ENCODE data around the gene DIDO1. TPM values are rescaled to one million over a fixed set of nuclear protein-coding genes. Genes with fewer than 3 reads are reported as not detected.
"Not testable (repeated sequence)": the region's sequence is repeated elsewhere in the genome, so short reads cannot be mapped to it uniquely, and the experiment has no call there.

DIDO1 gene
- total RNA-seq, 1 experiment from 2014 or later = 120 TPM

- Mint-ChIP-seq H3K9me3 (ENCODE audit: unreplicated experiment) (no peaks in the 10 kb centered on the region), H3K4me3 (ENCODE audit: unreplicated experiment) (peak overlapping the region; percentile 72), H3K4me1 (ENCODE audit: low read depth, unreplicated experiment) (peaks cover 21% of the 10 kb centered on the region), H3K27ac (ENCODE audit: unreplicated experiment) (peak overlapping the region; percentile 38), H3K36me3 (ENCODE audit: insufficient read depth, unreplicated experiment) (peaks cover 39% of the 10 kb centered on the region), H3K27me3 (ENCODE audit: insufficient read depth, unreplicated experiment) (no peaks in the 10 kb centered on the region)
- CTCF ChIA-PET = interaction anchor here (0.6 to 1.2 kb wide), 2 partner anchors 134 to 1122 kb away, joined by 3 to 4 read pairs; no protein-coding TSS in a partner anchor
- intact Hi-C loops (cut with micrococcal nuclease; ENCODE audit: unreplicated experiment) = no loop called here
- no peak for TF ChIP-seq CTCF (IDR thresholded peaks at IDR 0.05; ENCODE audit: insufficient read depth in 1 of 2, low read depth in 1 of 2, low read length in 1 of 2, severe bottlenecking in 1 of 2, unreplicated experiment in 1 of 2)
- no peak for DNase-seq
- Histone ChIP-seq H3K9me3 (peaks cover 4% of the 10 kb centered on the region), H3K36me3 (ENCODE audit: control insufficient read depth, insufficient read depth, low read length) (no peaks in the 10 kb centered on the region), H3K4me3 (ENCODE audit: low read depth, low read length) (no peak overlapping the region), H3K27me3 (replicated peaks; ENCODE audit: control insufficient read depth, insufficient read depth, low read length) (no peaks in the 10 kb centered on the region), H3K4me1 (peaks cover 9% of the 10 kb centered on the region)
- BruUV-seq (replicated peaks) = no TSS peak
- POLR2A ChIA-PET = no interaction called here
Observed at GRCh38 chr20:62874964-62875344, 51.4 kb downstream of the DIDO1 start.

- peak; percentile 82 to 92 for TF ChIP-seq CTCF (IDR thresholded peaks at IDR 0.05; ENCODE audit: insufficient read depth in 1 of 2, low read depth in 1 of 2, low read length in 1 of 2, severe bottlenecking in 1 of 2, unreplicated experiment in 1 of 2)
- H3K36me3 Mint-ChIP-seq (ENCODE audit: insufficient read depth, unreplicated experiment) = peaks cover 32% of the 10 kb centered on the region
- H3K27me3 Mint-ChIP-seq (ENCODE audit: insufficient read depth, unreplicated experiment); H3K36me3 ChIP-seq (ENCODE audit: control insufficient read depth, insufficient read depth, low read length); H3K4me1 ChIP-seq; POLR2A ChIA-PET; H3K9me3 ChIP-seq; H3K27me3 ChIP-seq (replicated peaks; ENCODE audit: control insufficient read depth, insufficient read depth, low read length); H3K9me3 Mint-ChIP-seq (ENCODE audit: unreplicated experiment): not testable (repeated sequence)
- peak overlapping the region; percentile 38 for H3K27ac Mint-ChIP-seq (ENCODE audit: unreplicated experiment)
- CTCF ChIA-PET = interaction anchor here (0.6 to 1.9 kb wide), 2 partner anchors 12 to 135 kb away, joined by 7 to 9 read pairs; partner anchors contain the start of gene TCFL5
- peak; percentile 91 to 93 for DNase-seq
- H3K4me1 Mint-ChIP-seq (ENCODE audit: low read depth, unreplicated experiment) = peaks cover 21% of the 10 kb centered on the region
- peak overlapping the region; percentile 15; the same call in 1 of the 2 replicates for H3K4me3 ChIP-seq (ENCODE audit: low read depth, low read length)
- intact Hi-C loops (cut with micrococcal nuclease; ENCODE audit: unreplicated experiment) = loop anchor here (2.0 kb wide), 1 partner anchor 135 kb away; no protein-coding TSS in a partner anchor
- H3K4me3 Mint-ChIP-seq (ENCODE audit: unreplicated experiment) = peak overlapping the region; percentile 72
- BruUV-seq (replicated peaks) = TSS peak; percentile 60
Observed at GRCh38 chr20:62873681-62874031, 52.6 kb downstream of the DIDO1 start.

GRCh38 chr20:62873280-62873679 lies 53.0 kb downstream of the DIDO1 start:
- Histone ChIP-seq H3K9me3 (peaks cover 10% of the 10 kb centered on the region), H3K4me3 (ENCODE audit: low read depth, low read length) (no peak overlapping the region), H3K4me1 (peaks cover 9% of the 10 kb centered on the region), H3K27me3 (replicated peaks; ENCODE audit: control insufficient read depth, insufficient read depth, low read length) (no peaks in the 10 kb centered on the region), H3K36me3 (ENCODE audit: control insufficient read depth, insufficient read depth, low read length) (no peaks in the 10 kb centered on the region)
- no peak for DNase-seq
- Mint-ChIP-seq H3K27me3 (ENCODE audit: insufficient read depth, unreplicated experiment) (no peaks in the 10 kb centered on the region), H3K4me3 (ENCODE audit: unreplicated experiment) (peak overlapping the region; percentile 72), H3K27ac (ENCODE audit: unreplicated experiment) (peak overlapping the region; percentile 38), H3K9me3 (ENCODE audit: unreplicated experiment) (no peaks in the 10 kb centered on the region), H3K36me3 (ENCODE audit: insufficient read depth, unreplicated experiment) (peaks cover 32% of the 10 kb centered on the region), H3K4me1 (ENCODE audit: low read depth, unreplicated experiment) (peaks cover 21% of the 10 kb centered on the region)
- no TSS peak for BruUV-seq (replicated peaks)
- ChIA-PET POLR2A (no interaction called here), CTCF (interaction anchor here (0.6 to 1.9 kb wide), 3 partner anchors 11 to 135 kb away, joined by 4 to 9 read pairs (median 7); partner anchors contain the start of gene TCFL5)
- intact Hi-C loops (cut with micrococcal nuclease; ENCODE audit: unreplicated experiment) = loop anchor here (2.0 kb wide), 1 partner anchor 136 kb away; no protein-coding TSS in a partner anchor
- no peak for TF ChIP-seq CTCF (IDR thresholded peaks at IDR 0.05; ENCODE audit: insufficient read depth in 1 of 2, low read depth in 1 of 2, low read length in 1 of 2, severe bottlenecking in 1 of 2, unreplicated experiment in 1 of 2)

Data from Caco-2 (cell line).